Measurements from ENCODE around the gene NUP160.
"Not testable (repeated sequence)": the region's sequence is repeated elsewhere in the genome, so short reads cannot be mapped to it uniquely, and the experiment has no call there.

Gene NUP160

GRCh38 chr11:47756208-47756607, 91.9 kb downstream of the NUP160 start:
- Histone ChIP-seq H3K9ac (ENCODE audit: low read depth, low read length) (no peak overlapping the region), H3K4me1 (ENCODE audit: insufficient read depth, low read length) (no peaks in the 10 kb centered on the region), H3K9me3 (ENCODE audit: control insufficient read depth, insufficient read depth, low read length) (no peaks in the 10 kb centered on the region), H3K36me3 (ENCODE audit: insufficient read depth, low read length) (peaks cover 43% of the 10 kb centered on the region)

GRCh38 chr11:47750725-47751124, 97.4 kb downstream of the NUP160 start:
- Histone ChIP-seq H3K9ac (ENCODE audit: low read depth, low read length) (no peak overlapping the region), H3K9me3 (ENCODE audit: control insufficient read depth, insufficient read depth, low read length) (no peaks in the 10 kb centered on the region), H3K4me1 (ENCODE audit: insufficient read depth, low read length) (no peaks in the 10 kb centered on the region), H3K36me3 (ENCODE audit: insufficient read depth, low read length) (peaks cover 43% of the 10 kb centered on the region)

GRCh38 chr11:47742494-47742893, 105.7 kb downstream of the NUP160 start:
- not testable (repeated sequence) for H3K9ac ChIP-seq (ENCODE audit: low read depth, low read length); H3K9me3 ChIP-seq (ENCODE audit: control insufficient read depth, insufficient read depth, low read length); H3K4me1 ChIP-seq (ENCODE audit: insufficient read depth, low read length)
- H3K36me3 ChIP-seq (ENCODE audit: insufficient read depth, low read length): peaks cover 37% of the 10 kb centered on the region

DNA sequence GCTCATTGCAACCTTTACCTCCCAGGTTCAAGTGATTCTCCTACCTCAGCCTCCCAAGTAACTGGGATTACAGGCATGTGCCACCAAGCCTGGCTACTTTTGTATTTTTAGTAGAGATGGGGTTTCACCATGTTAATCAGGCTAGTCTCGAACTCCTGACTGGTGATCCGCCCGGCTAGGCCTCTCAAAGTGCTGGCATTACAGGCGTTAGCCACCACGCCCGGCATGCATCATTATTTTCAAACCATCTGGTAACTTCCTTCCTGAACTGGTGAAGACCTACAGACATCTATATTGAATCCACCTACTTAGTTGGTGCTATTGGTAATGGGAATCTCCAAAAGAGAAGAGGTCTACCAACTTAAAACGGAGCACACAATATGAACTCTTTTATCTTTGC, 110.3 kb downstream of the NUP160 start:
- peaks cover 15% of the 10 kb centered on the region for H3K36me3 ChIP-seq (ENCODE audit: insufficient read depth, low read length)
- not testable (repeated sequence) for H3K9me3 ChIP-seq (ENCODE audit: control insufficient read depth, insufficient read depth, low read length); H3K9ac ChIP-seq (ENCODE audit: low read depth, low read length); H3K4me1 ChIP-seq (ENCODE audit: insufficient read depth, low read length)

DNA sequence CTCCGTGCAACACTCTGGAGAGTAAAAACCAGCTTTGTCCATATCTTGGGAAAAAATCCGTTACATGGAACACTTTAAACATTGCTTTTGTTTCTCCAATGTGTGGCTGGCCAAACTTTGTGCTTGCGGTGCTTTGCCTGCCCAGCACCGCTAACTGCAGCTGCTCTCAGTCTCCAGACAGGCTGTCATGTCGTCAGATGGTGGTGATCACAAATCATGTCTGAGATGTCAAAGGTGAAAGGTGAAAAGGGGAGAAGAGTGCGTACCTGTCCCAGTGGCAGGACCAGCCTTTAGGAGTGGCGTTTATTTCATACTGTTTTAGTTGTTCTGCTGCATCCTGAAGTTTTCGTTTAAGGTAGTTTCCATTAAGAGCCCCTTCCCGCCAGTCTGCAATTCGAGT, 115.9 kb downstream of the NUP160 start:
- Histone ChIP-seq H3K9me3 (ENCODE audit: control insufficient read depth, insufficient read depth, low read length) (no peaks in the 10 kb centered on the region), H3K4me1 (ENCODE audit: insufficient read depth, low read length) (no peaks in the 10 kb centered on the region), H3K36me3 (ENCODE audit: insufficient read depth, low read length) (peaks cover 14% of the 10 kb centered on the region), H3K9ac (ENCODE audit: low read depth, low read length) (no peak overlapping the region)

- no peaks in the 10 kb centered on the region for H3K4me1 ChIP-seq (ENCODE audit: insufficient read depth, low read length)
- no peak overlapping the region for H3K9ac ChIP-seq (ENCODE audit: low read depth, low read length)
- H3K9me3 ChIP-seq (ENCODE audit: control insufficient read depth, insufficient read depth, low read length): no peaks in the 10 kb centered on the region
- H3K36me3 ChIP-seq (ENCODE audit: insufficient read depth, low read length): peaks cover 19% of the 10 kb centered on the region
Measured at GRCh38 chr11:47731475-47731874, 116.7 kb downstream of the NUP160 start.
